ENCODE data around the gene MTG1.
"Not testable (repeated sequence)": the region's sequence is repeated elsewhere in the genome, so short reads cannot be mapped to it uniquely, and the experiment has no call there.

GRCh38 chr10:133424102-133424501 is 30.1 kb downstream of the MTG1 start:
- TF ChIP-seq REST (IDR thresholded peaks at IDR 0.05; ENCODE audit: unreplicated experiment); CTCF (conservative IDR thresholded peaks at IDR 0.05; ENCODE audit: low read depth in 2 of 2); EZH2phosphoT487 (IDR thresholded peaks at IDR 0.05; ENCODE audit: unreplicated experiment); EZH2 (IDR thresholded peaks at IDR 0.05; ENCODE audit: low read depth, unreplicated experiment); POLR2AphosphoS5 (IDR thresholded peaks at IDR 0.05; ENCODE audit: low read depth); CREB1 (CRISPR knock-in tag; IDR thresholded peaks at IDR 0.05; ENCODE audit: low read depth); STAT1 (IDR thresholded peaks at IDR 0.05; ENCODE audit: unreplicated experiment); ZNF331 (CRISPR knock-in tag; IDR thresholded peaks at IDR 0.05; ENCODE audit: low read depth); NANOG (IDR thresholded peaks at IDR 0.05; ENCODE audit: borderline replicate concordance); JUNB (IDR thresholded peaks at IDR 0.05; ENCODE audit: unreplicated experiment): not testable (repeated sequence)
